Measurements from ENCODE around the gene HPSE2.

DNA sequence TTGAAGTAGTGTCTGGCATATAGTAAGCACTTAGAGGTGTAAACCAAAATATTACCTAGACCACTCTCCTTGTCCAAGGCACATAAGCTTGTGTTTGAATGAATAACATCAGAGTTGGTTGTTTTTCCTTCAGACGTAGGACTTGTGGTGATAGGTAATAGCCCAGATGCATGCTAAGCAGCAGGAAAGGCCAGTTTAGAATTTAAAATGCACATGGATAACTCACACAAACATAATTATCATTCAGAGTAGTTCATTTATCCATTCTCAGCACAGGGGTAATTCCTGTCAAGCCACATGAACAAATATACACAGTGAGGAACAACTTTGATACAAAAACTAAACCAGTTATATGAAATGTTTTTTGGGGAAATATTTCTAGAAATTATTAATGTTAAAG lies 607.9 kb downstream of the HPSE2 start:
- TF ChIP-seq, protein P1, sequence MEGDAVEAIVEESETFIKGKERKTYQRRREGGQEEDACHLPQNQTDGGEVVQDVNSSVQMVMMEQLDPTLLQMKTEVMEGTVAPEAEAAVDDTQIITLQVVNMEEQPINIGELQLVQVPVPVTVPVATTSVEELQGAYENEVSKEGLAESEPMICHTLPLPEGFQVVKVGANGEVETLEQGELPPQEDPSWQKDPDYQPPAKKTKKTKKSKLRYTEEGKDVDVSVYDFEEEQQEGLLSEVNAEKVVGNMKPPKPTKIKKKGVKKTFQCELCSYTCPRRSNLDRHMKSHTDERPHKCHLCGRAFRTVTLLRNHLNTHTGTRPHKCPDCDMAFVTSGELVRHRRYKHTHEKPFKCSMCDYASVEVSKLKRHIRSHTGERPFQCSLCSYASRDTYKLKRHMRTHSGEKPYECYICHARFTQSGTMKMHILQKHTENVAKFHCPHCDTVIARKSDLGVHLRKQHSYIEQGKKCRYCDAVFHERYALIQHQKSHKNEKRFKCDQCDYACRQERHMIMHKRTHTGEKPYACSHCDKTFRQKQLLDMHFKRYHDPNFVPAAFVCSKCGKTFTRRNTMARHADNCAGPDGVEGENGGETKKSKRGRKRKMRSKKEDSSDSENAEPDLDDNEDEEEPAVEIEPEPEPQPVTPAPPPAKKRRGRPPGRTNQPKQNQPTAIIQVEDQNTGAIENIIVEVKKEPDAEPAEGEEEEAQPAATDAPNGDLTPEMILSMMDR (conservative IDR thresholded peaks at IDR 0.05): no peak
- TF ChIP-seq ZFX (IDR thresholded peaks at IDR 0.05): no peak

Measured in C4-2B (cell line).